ENCODE data around the gene PKP4.

GRCh38 chr2:158467248-158467647, 10.5 kb downstream of the PKP4 start:
- TF ChIP-seq CTCF (conservative IDR thresholded peaks at IDR 0.05) (no peak), ZFX (IDR thresholded peaks at IDR 0.05) (no peak)
